Epithelial cell of proximal tubule (primary cell): ENCODE results near the gene ASCL5. TPM values are rescaled to one million over a fixed set of nuclear protein-coding genes. Genes with fewer than 3 reads are reported as not detected.

Experiments
- DNase-seq: peaks from one replicate; pipeline ENCODE4 v3.0.0-alpha.2; 2011; ENCODE audit warnings: low read depth
- H3K4me3 ChIP-seq: 2 replicates; pipeline ENCODE4 v1.5.1; 2011; ENCODE audit warnings: low read depth, mild to moderate bottlenecking, low read length
- total RNA-seq: library from RNA; depleted of rRNA; stranded (reverse); fragments of >200 nt; gene quantifications from 2 replicates; pipeline ENCODE4 v1.2.3, GENCODE V29; 2015
- TF ChIP-seq, protein P1 (sequence below): conservative IDR thresholded peaks from 2 replicates; pipeline ENCODE4 v1.5.1; 2012; ENCODE audit warnings: low read depth, mild to moderate bottlenecking, low read length

The ASCL5 gene
- total RNA-seq, 1 donor from 2014 or later = not detected

DNA sequence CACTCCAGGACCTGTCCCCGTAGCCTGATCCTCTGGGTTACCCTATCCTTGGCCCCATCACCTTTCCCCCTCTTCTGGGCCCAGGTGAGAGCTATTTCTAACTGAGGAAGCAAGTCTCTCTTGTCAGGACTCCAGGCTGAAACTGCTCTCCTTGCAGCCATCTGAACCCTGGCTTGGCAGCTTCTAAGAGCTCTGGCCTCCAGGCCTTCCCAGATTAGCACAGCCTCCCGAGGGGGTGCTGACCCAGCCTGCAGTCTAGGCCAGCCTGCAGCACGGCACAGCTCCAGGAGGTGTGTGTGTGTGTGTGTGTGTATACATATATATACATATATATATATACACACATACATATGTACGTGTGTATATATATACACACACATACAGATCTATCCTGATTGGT lies 32.2 kb downstream of the ASCL5 start:
- TF ChIP-seq, protein P1, sequence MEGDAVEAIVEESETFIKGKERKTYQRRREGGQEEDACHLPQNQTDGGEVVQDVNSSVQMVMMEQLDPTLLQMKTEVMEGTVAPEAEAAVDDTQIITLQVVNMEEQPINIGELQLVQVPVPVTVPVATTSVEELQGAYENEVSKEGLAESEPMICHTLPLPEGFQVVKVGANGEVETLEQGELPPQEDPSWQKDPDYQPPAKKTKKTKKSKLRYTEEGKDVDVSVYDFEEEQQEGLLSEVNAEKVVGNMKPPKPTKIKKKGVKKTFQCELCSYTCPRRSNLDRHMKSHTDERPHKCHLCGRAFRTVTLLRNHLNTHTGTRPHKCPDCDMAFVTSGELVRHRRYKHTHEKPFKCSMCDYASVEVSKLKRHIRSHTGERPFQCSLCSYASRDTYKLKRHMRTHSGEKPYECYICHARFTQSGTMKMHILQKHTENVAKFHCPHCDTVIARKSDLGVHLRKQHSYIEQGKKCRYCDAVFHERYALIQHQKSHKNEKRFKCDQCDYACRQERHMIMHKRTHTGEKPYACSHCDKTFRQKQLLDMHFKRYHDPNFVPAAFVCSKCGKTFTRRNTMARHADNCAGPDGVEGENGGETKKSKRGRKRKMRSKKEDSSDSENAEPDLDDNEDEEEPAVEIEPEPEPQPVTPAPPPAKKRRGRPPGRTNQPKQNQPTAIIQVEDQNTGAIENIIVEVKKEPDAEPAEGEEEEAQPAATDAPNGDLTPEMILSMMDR = no peak
- no peak overlapping the region for H3K4me3 ChIP-seq
- DNase-seq = no peak

DNA sequence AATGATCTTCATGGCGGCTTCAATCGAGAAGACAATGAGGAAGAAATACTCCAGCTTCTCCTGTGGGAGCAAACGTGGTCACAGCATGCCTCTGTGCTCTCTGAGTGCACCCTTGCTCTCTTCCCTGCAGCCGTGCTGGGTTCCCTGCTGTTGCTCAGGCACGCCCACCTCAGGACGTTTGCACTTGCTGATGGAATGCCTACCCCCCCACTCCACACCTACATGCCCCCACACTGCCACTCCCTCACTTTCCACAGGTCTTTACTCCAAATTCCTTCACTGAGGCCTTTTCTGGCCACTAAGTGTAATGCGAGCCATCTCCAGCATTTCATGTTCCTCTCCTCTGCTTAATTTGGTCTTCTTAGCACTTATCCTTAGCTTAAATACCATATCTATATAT lies 33.0 kb downstream of the ASCL5 start:
- H3K4me3 ChIP-seq = no peak overlapping the region
- DNase-seq = no peak
- TF ChIP-seq, protein P1 = no peak

DNA sequence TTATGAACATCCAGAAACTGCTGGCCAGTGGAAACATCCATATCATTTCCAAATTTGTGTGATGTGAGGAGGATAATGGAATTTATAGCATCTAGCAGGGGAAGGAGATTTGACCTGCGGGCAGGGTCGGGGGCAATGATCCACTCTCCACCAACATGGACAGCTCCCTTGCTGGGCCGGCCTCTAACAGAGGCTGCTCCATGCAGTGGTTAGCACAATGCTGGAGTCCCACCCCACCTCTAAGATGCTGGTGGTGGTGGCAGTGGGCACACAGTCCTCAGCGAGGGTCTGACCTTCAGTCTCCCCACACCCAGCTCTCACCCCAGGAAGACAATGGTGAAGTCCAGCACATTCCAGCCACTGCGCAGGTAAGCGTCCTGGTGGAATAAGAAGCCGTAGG lies 33.4 kb downstream of the ASCL5 start:
- TF ChIP-seq, protein P1 = no peak
- no peak for DNase-seq
- H3K4me3 ChIP-seq = no peak overlapping the region

DNA sequence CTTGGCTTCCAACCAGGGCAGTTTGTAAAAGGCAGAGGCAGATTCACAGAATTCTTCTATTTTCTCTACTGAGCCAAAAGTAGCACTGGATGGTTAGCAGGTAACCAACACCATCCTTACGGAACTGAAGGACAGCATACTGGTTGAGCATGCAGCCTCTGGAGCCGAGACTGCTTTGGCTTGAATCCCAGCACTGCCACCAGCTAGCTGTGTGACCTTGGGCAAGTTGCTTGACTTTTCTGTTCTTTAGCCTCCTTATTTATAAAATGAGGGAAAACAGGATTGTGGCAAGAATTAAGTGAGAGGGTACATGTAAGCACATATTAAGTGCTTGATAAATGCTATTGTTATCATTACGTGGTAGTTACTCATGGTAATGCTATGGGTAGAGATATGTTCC lies 34.2 kb downstream of the ASCL5 start:
- no peak for DNase-seq
- TF ChIP-seq, protein P1 = no peak
- no peak overlapping the region for H3K4me3 ChIP-seq

DNA sequence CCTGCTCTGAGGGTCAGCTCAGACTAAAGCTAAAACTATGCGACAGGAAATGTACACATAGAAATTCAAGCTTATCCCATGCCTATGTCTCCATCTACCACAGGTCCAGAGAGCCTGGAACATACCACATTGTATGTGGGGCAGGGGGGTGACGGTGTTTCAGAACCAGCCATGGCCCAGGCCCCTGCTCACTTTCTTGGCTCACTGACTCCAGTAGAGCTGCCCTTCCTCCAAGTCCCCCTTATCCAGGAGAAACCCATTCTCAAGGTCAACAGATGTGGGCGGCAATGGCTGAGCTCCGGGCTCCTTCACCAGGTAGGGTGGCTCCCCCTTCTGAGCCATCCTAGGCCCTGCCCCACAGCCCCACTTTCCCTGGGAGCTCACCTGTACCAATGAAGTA lies 35.7 kb downstream of the ASCL5 start:
- DNase-seq = no peak
- TF ChIP-seq, protein P1 = no peak
- H3K4me3 ChIP-seq = no peak overlapping the region

DNA sequence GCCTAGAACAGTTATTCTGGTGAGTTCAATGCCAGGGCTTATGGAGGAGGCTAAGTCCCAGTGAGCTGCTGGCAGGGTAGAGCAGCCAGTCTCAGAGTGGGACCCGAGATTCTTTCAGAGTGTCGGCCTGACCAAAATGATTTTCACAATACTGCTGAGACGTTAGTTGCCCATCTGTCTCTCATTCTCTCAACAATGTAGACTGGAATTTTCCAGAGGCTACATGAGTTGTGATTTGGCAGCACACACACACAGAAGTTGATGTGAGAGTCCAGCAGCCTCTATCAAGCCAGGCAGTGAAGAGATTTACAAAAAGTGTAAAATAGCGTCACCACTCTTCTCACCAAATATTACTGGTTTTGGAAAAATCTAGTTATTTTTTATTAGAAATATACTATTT lies 36.4 kb downstream of the ASCL5 start:
- DNase-seq = no peak
- TF ChIP-seq, protein P1 = no peak
- H3K4me3 ChIP-seq = no peak overlapping the region

DNA sequence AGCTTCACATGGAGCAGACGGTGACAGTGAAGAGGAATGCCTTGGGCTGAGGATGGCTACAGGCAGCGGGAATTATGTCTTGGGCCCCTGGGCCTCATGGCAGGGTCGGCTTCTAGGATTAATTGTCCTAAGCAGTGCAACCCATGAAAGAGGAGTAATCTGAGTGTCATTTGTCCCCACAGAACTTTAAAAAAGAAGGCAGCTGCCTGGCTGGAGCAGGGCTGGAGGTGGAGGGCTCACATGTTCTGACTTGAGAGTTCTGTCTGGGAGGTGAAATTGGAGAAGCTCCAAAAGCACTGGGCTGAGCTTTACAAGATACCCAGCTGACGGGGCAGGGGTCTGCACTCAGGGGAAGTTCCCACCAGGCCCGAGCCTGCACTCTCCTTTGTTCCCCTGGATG lies 37.4 kb downstream of the ASCL5 start:
- DNase-seq = no peak
- TF ChIP-seq, protein P1 = no peak
- no peak overlapping the region for H3K4me3 ChIP-seq
